GM12875 (cell line): ENCODE measurements around the gene ADA.
"Not testable (repeated sequence)": the region's sequence is repeated elsewhere in the genome, so short reads cannot be mapped to it uniquely, and the experiment has no call there.

Experiments
- H3K4me3 ChIP-seq: one replicate; pipeline ENCODE4 v1.5.1; 2011; ENCODE audit warnings: low read depth, low read length, control low read depth
- TF ChIP-seq, protein P1 (sequence below): IDR thresholded peaks from 2 replicates; pipeline ENCODE4 v1.5.1; 2011; ENCODE audit warnings: low read depth, mild to moderate bottlenecking, control low read depth, inconsistent platforms, low read length, moderate library complexity, borderline replicate concordance; ENCODE audit not compliant: insufficient read depth

ADA gene

DNA sequence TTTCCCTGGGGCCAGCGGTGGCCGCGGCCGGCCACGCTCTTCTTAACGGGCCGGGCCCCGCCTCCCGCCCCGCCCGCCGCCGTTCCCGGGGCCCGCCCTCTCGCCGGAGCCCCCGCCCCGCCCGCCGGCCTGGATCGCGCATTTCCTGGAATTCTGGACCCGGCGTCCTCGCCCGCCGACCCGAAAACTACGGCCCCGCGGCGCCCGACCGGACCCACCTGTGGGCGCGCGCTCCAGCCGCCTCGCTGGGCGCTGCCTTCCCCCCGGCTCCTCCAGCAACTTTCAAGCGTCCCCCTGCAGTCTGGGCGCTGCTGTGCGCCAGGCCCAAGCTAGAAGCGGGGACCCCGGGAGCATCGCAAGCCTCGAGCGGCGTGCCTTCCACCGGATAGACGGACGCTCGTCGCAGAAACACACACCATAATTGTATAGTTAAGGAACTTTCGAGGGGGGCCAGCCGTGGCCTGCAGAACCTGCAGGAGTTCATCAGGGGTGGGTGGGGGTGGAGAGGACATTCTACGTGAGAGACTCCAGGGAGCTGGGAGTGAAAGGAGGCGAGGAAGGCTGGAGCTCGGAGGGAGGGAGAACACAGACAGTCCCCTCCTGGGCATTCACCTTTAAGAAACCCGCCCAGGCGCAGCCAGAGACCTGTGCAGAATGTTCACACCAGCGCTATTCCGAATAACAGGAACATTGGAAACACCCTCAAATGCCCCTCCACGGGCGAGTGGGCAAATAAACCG lies at the start of gene ADA:
ADA (minus strand) TSS at position 16 of the 740 bp plus-strand sequence. CDS start 92 bp downstream, outside the sequence.
- peak within 1 kb of the TSS; percentile 61 for H3K4me3 ChIP-seq
- TF ChIP-seq, protein P1, sequence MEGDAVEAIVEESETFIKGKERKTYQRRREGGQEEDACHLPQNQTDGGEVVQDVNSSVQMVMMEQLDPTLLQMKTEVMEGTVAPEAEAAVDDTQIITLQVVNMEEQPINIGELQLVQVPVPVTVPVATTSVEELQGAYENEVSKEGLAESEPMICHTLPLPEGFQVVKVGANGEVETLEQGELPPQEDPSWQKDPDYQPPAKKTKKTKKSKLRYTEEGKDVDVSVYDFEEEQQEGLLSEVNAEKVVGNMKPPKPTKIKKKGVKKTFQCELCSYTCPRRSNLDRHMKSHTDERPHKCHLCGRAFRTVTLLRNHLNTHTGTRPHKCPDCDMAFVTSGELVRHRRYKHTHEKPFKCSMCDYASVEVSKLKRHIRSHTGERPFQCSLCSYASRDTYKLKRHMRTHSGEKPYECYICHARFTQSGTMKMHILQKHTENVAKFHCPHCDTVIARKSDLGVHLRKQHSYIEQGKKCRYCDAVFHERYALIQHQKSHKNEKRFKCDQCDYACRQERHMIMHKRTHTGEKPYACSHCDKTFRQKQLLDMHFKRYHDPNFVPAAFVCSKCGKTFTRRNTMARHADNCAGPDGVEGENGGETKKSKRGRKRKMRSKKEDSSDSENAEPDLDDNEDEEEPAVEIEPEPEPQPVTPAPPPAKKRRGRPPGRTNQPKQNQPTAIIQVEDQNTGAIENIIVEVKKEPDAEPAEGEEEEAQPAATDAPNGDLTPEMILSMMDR, result no peak

- TF ChIP-seq, protein P1, result no peak
- no peak overlapping the region for H3K4me3 ChIP-seq
Measured at GRCh38 chr20:44700306-44700705, 48.8 kb upstream of the ADA start.

DNA sequence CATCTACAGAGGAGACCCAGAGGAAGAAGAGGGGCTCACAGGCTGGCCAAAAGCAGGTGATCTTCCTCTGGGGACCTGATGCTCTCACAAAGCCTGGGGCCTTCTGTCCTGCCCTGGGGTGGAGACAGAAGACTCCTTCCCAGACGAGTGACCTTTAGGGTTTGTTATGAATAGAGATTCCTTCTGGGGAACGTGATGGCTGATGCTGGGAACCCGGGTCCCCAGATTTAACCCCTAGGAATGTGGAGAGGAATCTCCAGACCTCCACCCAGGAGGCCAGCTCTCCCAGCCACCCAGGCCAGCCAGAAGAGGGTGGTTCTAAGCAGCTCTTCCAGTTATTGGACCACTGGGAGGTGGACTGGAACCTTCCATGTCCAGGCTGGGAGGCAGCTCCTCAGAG lies 46.9 kb upstream of the ADA start:
- TF ChIP-seq, protein P1, result no peak
- no peak overlapping the region for H3K4me3 ChIP-seq

DNA sequence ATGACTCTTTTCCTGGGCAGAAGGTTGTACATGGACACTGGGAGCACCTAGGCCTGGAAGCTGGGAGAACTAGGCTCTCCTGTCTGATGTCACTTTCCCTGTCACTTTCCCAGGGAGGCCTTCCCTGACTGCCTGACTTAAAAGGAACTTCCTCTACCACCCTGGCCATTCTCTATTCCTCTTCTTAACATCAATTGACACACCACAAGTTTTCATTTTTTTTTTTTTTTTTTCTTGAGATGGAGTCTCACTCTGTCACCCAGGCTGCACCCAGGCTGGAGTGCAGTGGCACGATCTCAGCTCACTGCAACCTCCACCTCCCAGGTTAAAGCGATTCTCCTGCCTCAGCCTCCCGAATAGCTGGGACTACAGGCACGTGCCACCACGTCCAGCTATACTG lies 45.5 kb upstream of the ADA start:
- H3K4me3 ChIP-seq, result not testable (repeated sequence)

DNA sequence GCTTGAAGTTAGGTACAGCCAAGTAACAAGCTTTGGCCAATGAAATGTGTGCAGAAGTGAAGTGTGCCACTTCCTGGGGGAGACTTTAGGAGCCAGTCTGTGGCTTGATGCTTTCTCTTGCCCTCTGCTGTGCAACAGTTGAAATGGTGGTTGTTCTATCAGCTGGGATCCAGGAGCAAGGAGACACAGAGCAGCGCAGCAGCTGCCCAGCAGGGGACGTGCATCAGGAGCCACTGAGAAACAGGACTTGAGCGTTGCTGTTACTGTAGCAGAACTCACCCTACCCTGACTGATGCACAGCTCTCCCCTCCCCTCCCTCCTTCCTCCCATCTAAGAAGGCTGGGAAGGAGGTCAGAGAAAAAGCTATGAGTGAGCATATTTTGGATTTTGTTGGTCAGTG lies 44.8 kb upstream of the ADA start:
- TF ChIP-seq, protein P1, result no peak
- no peak overlapping the region for H3K4me3 ChIP-seq

DNA sequence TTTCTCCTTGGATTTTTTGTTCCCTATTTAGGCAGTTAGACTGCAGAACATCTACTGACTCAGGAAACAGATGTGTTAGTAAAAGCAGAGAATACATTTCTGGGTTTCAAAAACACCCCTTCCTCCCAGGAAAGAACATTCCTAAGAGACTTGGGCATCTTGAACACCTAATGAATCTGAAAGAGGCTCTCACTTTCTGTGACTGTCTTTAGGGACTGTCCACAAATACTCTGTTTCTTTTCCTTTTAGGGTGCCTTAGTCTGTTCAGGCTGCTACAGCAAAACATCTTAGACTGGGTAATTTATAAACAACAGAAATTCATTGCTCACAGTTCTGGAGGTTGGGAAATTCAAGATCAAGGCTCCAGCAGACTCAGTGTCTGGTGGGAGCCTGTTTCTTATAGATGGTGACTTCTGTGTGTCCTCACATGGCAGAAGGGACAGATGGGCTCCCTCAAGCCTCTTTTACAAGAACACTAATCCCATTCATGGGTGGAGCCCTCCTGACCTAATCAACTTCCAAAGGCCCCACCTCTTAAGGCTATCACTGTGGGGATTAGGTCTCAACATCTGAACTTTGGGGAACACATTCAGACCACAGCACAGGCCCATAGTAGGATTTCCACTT lies 44.3 kb upstream of the ADA start:
- TF ChIP-seq, protein P1, result no peak
- no peak overlapping the region for H3K4me3 ChIP-seq

DNA sequence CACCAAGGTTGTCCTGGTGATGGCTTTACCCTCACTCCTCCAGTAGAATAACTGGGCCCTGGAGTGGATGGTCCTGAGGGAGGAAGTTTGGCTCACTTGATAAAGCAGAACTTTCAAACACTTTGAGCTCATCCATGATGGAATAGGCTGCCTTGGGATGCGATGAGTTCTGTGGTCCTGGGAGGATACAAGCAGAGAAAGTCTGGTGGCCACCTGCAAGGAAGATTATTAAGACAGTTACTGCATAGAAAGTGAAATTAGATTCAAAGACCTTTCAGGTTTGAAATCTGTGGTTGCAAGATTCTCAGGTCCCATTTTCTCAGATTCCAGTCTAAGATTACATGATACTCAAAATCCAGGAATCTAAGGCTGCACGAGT lies 43.8 kb upstream of the ADA start:
- TF ChIP-seq, protein P1, result no peak

GRCh38 chr20:44694159-44694558 lies 42.7 kb upstream of the ADA start:
- H3K4me3 ChIP-seq, result no peak overlapping the region
- TF ChIP-seq, protein P1, result no peak

More for the DNA sequence above, 43.8 kb upstream of the ADA start:
- no peak overlapping the region for H3K4me3 ChIP-seq
